Omental fat pad (tissue), 4 donors: ENCODE data around the gene UBE2K. TPM values are rescaled to one million over a fixed set of nuclear protein-coding genes. Genes with fewer than 3 reads are reported as not detected.

Experiments
- ATAC-seq: fragments of 150-250 bp; one replicate; pipeline ENCODE4 v1.9.1; 2016; ENCODE audit warnings: mild to moderate bottlenecking, moderate library complexity; ENCODE audit not compliant: low FRiP score
- DNase-seq: peaks from one replicate; pipeline ENCODE4 v3.0.0-alpha.2; 2019; ENCODE audit warnings: low spot score
- CTCF ChIP-seq, 3 donors: fragments of 450-650 bp; IDR thresholded peaks; one replicate each; pipeline ENCODE4 v1.5.1; 2016 to 2017; ENCODE audit warnings: antibody characterized with exemption in 3 of 3, mild to moderate bottlenecking in 3 of 3, moderate library complexity in 2 of 3
- total RNA-seq, 4 donors: library from RNA; depleted of rRNA; stranded (reverse); fragments of >200 nt; gene quantifications; one replicate each; pipeline ENCODE4 v1.1.0, GENCODE V29; 2016

Gene UBE2K
- total RNA-seq, 4 donors from 2014 or later, result 19.7 to 33.3 (median 25.8) TPM

- no peak for TF ChIP-seq CTCF (IDR thresholded peaks at IDR 0.05)
- ATAC-seq (no peak), DNase-seq (no peak)
Measured at GRCh38 chr4:39741401-39741800, 43.5 kb downstream of the UBE2K start.

GRCh38 chr4:39745920-39746319, 48.0 kb downstream of the UBE2K start:
- DNase-seq, result no peak
- no peak for TF ChIP-seq CTCF (IDR thresholded peaks at IDR 0.05)
- ATAC-seq, result no peak

GRCh38 chr4:39750216-39750615, 52.3 kb downstream of the UBE2K start:
- no peak for DNase-seq
- ATAC-seq, result no peak
- no peak for TF ChIP-seq CTCF (IDR thresholded peaks at IDR 0.05)

GRCh38 chr4:39754309-39754708, 56.4 kb downstream of the UBE2K start:
- DNase-seq (no peak), ATAC-seq (no peak)
- no peak for TF ChIP-seq CTCF (IDR thresholded peaks at IDR 0.05)

- DNase-seq, result no peak
- ATAC-seq, result no peak
- no peak for TF ChIP-seq CTCF (IDR thresholded peaks at IDR 0.05)
Measured at GRCh38 chr4:39756159-39756558, 58.2 kb downstream of the UBE2K start.

GRCh38 chr4:39758176-39758575, 60.2 kb downstream of the UBE2K start:
- DNase-seq (no peak), ATAC-seq (no peak)
- TF ChIP-seq CTCF (IDR thresholded peaks at IDR 0.05), result no peak

- no peak for ATAC-seq
- TF ChIP-seq CTCF (IDR thresholded peaks at IDR 0.05), result no peak
Measured at GRCh38 chr4:39759569-39759968, 61.6 kb downstream of the UBE2K start.

More at GRCh38 chr4:39759569-39759968, 61.6 kb downstream of the UBE2K start:
- DNase-seq, result no peak
